Measurements from ENCODE around the gene BCL2A1.
"Not testable (repeated sequence)": the region's sequence is repeated elsewhere in the genome, so short reads cannot be mapped to it uniquely, and the experiment has no call there.

Gene BCL2A1

DNA sequence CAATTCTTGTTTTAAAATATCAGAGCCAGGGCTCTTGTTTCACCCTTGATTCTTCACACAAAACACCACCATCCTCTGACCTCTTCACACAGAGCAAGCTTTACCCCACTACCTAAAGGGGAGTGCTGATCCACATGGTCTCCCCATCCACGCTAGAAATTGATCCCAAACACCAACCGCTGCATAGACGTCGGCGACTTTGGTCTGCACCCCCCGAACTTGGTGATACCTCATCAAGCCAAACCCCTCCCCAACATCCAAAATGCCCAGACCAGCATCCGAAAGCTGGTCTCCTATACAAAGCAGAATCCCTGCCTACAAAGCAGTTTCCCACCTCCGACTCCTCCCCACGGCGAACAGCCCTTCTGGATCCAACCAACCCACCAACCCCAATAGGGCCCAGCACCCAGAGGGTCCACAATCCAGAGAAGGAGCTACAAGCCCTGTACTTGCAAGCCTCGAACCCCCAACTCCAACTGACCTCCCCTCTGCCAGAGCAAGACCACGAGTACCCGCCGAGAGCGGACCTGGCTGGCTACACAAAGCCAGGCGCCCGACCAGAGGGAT, 48.4 kb downstream of the BCL2A1 start:
- peak in 2 of 14 donors; percentile 18 to 27 for DNase-seq

DNA sequence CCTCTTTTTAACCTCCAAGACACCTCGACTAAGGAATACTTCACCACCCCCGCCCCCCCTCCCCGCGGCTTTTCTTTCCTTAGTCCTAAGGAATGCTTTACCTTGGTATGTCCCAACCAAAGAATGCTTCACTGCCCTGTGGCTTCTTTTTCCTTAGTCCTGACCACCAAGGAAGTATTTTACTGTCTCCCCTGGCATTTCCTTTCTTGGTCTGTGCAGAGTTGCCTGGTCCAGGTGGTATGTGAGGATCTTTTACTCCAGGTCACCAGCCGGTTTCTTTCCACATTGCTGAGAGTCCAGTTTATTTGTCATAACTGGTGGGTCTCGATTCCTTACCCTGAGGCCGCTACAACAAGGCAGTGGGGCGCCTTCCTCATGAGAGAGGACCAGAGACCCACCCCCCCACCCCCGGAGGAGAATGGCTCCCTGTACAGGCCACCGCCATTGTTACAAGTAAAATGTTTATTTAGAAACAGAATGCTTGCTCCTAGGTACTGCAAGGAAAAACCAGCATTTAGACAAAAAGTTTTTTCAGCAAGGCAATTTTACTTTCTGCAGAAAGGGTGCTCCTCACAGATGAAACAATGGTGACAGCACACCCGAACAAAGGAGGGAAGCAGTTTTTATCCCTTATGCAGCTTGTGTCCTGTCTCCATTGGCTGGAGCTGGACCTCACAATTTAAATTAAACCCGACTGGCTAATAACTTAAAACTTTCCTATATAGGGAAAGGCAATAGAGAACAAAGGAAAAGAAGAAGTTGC, 51.1 kb downstream of the BCL2A1 start:
- DNase-seq, result no peak

- no peak for DNase-seq
Measured at GRCh38 chr15:79919090-79919748, 51.8 kb downstream of the BCL2A1 start.

- no peak for DNase-seq
Measured at GRCh38 chr15:79918278-79918677, 52.7 kb downstream of the BCL2A1 start.

GRCh38 chr15:79916502-79917132, 54.4 kb downstream of the BCL2A1 start:
- no peak for DNase-seq

DNA sequence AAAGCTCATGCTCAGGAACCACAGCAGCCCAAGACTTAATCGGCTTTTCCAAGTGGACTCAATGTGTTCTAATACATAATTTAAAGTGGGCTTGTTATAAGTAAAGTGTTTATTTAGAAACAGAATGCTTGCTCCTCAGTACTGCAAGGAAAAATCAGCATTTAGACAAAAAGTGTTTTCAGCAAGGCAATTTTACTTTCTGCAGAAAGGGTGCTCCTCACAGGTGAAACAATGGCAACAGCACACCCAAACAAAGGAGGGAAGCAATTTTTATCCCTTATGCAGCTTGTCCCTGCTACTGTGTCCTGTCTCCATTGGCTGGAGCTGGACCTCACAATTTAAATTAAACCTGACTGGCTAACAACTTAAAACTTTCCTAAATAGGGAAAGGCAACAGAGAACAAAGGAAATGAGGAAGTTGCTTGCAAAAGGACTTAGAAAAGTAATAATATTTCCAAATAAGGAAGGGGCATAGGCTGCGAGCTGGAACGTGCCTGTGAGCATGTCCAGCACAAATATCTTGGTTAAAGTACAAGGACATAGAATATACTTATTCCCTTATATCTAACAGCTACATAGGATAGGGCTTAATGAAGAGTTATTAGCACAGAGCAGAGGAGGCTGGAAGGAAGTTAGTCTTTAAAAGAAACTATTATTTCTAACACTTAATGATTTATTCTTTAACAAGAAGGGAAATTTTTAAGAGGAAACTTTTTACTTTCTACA, 55.1 kb downstream of the BCL2A1 start:
- DNase-seq, result not testable (repeated sequence)

- DNase-seq, result no peak
Measured at GRCh38 chr15:79914728-79915127, 56.3 kb downstream of the BCL2A1 start.
